HG03457 (cell line): ENCODE measurements around the gene RAP1GAP2.
A peak's percentile ranks its signal among the peaks of the same experiment; 100 is the strongest.
"Not testable (repeated sequence)": the region's sequence is repeated elsewhere in the genome, so short reads cannot be mapped to it uniquely, and the experiment has no call there.

Experiments used
- ATAC-seq: cut with Tn5 transposase; IDR thresholded peaks from one replicate; pipeline ENCODE4 v1.9.1; 2021; ENCODE audit warnings: moderate number of reproducible peaks; ENCODE audit not compliant: unreplicated experiment

Gene RAP1GAP2

GRCh38 chr17:2990396-2990795 is 194.2 kb downstream of the RAP1GAP2 start:
- ATAC-seq, result no peak

DNA sequence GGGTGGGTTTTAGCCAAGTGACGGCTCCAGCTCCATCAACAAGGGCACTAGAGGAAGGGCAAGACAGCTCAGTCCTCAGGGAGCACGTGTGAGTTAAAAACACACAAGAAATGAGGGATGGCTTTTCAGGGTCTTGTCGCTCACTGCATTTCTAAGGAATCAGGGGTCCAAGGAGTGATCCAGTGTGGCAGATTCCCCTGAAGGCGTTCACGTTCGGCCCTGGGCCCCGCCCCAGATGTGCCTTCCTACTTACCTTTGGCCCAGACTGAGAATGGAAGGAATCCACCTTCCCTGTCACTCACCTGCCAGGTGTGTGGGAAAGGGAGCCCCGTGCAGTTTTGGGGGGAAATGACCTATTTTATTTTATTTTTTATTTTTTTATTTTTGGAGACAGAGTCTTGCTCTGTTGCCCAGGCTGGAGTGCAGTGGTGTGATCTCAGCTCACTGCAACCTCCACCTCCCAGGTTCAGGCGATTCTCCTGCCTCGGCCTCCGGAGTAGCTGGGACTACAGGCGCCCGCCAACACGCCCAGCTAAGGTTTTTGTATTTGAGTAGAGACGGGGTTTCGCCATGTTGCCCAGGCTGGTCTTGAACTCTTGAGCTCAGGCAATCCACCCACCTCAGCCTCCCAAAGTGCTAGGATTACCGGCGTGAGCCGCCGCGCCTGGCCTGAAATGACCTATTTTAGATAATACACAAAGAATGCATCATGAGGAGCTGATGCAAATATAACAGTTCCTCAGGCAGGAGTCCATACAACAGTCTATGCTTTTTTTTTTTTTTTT is 195.3 kb downstream of the RAP1GAP2 start:
- ATAC-seq, result not testable (repeated sequence)

DNA sequence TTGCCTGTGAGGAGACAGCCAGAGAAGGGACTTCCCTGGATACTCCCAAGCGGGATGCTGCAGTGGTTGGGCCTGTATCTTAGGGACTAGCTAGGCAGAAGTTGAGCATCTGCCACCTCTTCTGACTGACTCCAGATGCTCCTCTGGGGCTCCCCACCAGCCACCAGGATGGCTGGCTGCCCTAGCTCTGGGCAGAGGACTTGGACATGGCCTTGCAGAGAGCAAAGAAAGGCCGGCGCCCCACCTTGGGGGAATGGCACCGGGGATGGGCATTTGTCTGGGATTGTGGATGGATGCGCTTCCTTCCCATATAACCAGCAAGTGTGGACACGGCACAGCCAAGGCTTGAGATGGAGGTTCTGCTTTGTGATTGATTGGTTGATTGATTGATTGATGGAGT is 198.2 kb downstream of the RAP1GAP2 start:
- no peak for ATAC-seq

DNA sequence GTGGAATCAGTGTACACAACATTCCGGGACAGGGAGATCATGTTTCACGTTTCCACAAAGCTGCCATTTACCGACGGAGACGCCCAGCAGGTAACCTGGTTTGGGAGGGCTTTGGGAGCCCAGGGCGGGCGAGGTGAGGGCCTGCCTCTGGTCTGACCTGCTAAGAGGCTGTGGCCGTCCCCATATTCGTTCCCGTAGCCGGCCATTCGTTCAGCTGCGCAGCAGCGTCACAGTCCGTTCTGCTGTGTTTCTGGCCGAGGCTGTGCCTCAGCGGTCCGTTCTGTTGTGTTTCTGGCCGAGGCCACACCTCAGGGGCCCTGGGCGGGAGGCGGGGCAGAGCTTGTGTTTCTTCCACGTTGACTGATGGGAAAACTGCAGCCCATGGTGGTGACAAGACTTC is 199.1 kb downstream of the RAP1GAP2 start:
- no peak for ATAC-seq

DNA sequence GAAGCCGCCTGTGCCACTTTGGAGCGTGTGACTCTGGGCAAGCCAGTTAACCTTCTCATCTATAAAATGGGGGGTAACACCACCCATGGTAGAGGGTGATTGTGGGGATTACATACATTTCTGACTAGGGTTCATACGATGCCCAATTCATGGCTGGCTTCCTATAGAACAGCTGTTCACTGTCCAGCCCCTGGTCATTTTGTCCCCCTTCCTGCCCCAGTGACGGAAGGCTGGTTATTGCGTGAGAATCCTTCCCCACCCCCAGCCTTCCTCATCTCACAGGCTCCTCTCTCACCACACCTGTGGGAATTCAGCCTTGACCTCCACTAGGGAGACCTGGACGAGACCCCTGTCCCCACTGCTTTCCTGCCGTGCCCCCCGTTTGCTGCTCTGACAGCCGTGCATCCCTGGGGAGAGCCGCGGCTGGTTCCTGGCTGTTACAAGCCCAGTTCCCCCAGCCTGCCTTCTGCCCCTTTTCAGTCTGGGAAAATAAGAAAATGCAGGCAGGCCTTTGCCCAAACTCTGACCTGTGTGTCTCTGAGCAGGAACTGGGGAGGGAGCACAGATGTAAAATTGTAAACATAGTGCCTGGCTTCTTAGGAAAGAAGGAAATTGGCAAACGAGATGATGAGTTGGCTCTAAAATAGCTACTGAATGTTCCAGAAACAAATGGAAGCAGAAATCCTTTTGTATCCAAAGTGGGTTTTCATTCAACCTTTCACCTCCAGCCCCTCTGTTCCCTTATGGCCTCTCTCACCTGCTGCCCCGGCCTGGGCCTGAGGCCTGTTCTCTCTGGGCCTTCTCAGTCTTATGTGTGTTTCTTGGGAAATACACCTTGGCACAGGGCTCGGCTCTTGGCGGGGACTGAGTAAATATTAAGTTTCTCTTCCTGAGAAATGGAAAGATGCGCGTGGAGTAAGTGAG is 199.9 kb downstream of the RAP1GAP2 start:
- ATAC-seq, result no peak

DNA sequence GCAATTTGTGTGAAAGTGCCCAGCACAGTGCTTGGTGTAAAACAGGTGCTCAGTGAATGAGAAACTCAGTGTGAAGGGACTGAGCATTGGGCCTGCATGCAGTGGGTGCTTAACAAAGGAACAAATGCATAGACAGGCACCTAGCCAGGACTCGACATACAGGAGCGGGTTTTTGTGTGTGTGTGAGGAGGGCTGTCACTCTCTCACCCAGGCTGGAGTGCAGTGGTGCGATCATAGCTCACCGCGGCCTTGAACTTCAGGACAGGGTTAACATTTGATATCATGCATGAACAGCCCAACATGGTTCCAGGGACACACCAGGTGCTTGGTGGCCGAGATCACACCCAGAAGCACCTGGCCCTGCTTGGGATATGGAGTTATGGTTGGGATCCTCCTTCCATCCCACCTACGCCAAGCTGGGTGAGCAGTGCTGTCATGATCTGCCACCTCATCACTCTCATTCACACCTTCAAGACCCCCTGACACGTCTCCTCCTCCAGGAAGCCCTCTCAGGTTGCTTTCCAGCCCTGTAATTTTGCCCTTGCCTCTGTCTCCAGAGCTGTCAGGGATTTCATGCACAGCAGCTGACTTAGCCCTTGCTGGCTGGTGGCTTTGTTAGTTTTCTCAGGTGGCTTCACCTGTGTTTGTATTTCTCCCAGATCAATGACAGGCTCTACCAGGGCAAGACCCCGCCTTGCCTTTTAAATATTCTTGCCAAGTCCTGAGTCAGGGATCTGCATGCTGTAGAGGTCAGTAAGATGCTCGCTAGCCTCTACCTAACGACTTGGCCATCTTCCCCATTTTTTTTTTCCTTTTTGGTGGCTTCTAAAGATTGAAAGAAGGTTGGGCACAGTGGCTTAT is 200.8 kb downstream of the RAP1GAP2 start:
- ATAC-seq, result no peak

- ATAC-seq, result not testable (repeated sequence)
Observed at GRCh38 chr17:2998469-2998901, 202.2 kb downstream of the RAP1GAP2 start.

DNA sequence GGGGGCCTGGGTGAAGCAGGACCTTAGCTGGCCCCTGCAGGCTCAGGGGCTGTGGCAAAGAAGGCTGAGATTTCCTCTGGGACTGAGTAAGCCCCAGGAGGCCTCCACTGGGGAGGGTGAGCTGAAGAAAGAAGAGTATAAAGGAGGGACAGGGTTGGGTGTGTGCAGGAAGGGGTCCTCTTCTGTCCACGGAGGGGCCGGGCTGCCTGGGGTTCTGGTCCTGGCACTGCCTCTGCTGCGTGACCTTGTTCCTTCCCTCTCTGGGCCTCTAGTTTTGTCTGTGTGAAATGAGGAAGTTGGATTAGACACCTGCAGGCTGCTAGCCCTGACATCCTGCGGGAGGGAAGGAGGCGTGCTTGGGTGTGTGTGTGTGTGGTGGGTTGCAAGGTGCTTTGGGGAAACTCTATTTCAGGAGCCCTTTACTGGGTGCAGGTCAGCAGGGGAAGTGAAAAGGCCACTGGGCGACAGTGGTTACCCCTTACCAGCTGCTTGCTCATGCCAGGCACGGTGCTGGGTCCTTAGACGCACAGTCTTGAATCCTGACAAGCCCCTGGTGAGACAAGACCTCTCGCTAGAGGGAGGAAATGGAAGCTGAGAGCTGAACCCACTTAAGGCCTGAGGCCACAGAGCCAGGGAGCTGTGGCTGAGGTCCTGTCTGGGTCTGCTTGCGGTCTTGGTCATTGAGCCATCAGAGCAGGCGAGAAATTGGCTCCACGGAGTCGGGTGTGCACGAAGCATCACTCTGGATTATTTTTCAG is 206.5 kb downstream of the RAP1GAP2 start:
- ATAC-seq, result peak; percentile 60

GRCh38 chr17:3003296-3004149 is 207.3 kb downstream of the RAP1GAP2 start:
- ATAC-seq, result no peak

GRCh38 chr17:3004150-3004801 is 208.0 kb downstream of the RAP1GAP2 start:
- no peak for ATAC-seq

DNA sequence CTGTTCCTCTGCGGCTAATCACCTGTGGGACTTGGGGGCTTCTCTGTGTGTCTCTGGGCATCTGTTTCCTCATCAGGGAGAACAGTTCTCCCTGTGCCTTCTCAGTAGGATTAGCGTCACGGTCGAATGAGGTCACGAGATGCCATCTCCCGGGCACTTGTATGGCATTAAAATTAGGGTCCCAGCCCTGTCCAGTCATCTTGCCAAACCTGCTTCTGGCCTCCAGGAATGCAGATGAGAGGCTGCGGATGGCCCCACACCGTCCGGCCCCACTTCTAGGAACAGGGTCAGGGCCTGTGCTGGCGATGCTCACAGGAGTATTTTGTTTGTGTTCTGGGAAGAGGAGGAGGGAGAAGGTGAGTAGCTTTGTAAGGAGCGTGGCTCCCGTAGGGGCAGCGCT is 208.7 kb downstream of the RAP1GAP2 start:
- ATAC-seq, result no peak

DNA sequence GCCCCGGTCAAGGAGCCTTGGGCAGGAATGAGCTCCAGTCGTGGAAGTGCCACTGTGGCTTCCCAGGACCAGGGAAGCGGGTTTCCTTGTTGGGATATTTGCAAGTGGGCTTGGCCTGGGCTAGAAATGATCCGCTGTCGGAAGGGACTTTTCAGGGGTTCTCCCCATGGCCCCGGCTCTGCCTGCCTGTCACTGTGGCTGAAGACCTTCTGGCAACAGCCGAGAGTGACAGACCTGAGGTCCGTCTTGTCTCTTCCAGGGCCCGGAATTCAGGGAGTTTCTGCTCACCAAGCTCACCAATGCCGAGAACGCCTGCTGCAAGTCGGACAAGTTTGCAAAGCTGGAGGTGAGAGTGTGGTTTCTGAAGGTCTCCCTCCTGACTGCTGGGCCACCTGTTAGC is 209.5 kb downstream of the RAP1GAP2 start:
- no peak for ATAC-seq

DNA sequence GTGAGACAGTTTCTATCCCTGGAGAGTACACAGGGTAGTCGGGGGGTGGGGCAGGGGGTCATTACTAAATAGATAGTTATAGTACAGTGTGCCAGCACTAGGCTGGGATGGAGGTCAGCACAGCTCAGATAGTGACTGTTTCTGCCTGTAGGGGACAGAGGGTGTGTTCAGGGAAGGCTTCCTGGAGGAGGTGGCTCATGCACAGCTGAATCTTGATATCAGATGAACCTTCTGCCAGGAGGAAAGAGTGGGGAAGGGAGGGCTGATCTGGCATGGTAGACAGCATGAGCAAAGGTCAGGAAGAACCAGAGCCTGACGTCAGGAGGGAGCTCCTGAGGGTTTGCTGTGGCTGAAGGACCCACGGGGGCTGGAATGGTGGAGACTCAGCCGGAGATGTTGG is 210.6 kb downstream of the RAP1GAP2 start:
- ATAC-seq, result no peak

- ATAC-seq, result no peak
Observed at GRCh38 chr17:3007651-3008121, 211.4 kb downstream of the RAP1GAP2 start.

DNA sequence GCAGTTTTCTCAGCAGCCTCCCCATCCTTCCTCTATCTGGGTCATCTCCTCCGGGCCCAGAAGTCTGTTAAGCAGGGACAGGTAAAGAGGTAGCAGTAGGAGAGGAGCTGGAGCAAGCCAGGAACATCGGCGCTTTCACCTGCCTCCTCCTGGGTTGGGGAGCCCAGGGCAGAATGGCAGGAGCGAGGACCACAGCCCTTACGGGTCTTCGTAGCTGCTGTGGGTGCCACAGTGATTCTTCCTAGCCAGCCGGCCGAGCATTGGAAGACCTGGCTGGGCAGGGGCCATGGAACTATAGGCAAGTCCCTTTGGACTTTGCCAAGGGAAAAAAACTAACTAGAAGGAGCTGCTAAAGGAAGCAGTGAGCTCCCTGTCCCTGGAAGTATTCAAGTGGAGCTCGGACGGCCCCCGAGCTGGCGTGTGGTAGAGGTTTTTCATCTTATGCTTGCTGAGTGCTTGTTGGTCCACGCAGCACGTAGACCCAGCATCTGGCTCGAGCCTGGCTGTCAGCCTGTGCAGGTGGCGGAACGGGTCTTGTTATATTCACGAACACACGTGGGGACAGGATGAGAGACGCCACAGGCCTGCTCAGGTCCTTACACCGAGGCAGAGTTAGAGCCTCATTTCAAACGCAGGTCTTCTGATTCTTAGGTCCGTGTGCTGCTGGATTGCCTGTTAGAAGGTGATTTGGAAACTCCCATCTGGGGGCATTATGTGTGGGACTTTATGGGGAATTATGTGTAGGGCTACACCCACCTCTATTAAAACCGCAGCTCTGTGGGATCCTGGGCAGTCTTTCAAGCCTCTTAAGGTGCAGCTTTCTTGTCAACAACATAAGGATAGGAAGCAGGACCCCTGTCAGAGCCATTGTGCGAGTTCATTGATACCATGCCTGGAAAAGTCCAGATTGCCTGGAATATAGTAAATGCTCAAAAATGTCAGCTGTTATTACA is 212.4 kb downstream of the RAP1GAP2 start:
- ATAC-seq, result no peak

- no peak for ATAC-seq
Observed at GRCh38 chr17:3009411-3009920, 213.2 kb downstream of the RAP1GAP2 start.

GRCh38 chr17:3011891-3012290 is 215.7 kb downstream of the RAP1GAP2 start:
- no peak for ATAC-seq
